MM.1S (cell line): ENCODE data around the gene PHPT1.

Source experiments
- CTCF ChIP-seq: fragments of 300-600 bp; sonication (generic); IDR thresholded peaks from 2 replicates; pipeline ENCODE4 v1.5.1; 2016; ENCODE audit warnings: antibody characterized with exemption, low read length, mixed read lengths
- EZH2 ChIP-seq: fragments of 300-600 bp; sonication (generic); optimal IDR thresholded peaks from 2 replicates; pipeline ENCODE3; 2017; ENCODE audit warnings: low read depth, mild to moderate bottlenecking, antibody characterized with exemption, low read length, mixed read lengths
- EZH2phosphoT487 ChIP-seq: fragments of 300-600 bp; sonication (generic); IDR thresholded peaks from 2 replicates; pipeline ENCODE4 v1.6.1; 2018; ENCODE audit warnings: antibody characterized with exemption, low read length

DNA sequence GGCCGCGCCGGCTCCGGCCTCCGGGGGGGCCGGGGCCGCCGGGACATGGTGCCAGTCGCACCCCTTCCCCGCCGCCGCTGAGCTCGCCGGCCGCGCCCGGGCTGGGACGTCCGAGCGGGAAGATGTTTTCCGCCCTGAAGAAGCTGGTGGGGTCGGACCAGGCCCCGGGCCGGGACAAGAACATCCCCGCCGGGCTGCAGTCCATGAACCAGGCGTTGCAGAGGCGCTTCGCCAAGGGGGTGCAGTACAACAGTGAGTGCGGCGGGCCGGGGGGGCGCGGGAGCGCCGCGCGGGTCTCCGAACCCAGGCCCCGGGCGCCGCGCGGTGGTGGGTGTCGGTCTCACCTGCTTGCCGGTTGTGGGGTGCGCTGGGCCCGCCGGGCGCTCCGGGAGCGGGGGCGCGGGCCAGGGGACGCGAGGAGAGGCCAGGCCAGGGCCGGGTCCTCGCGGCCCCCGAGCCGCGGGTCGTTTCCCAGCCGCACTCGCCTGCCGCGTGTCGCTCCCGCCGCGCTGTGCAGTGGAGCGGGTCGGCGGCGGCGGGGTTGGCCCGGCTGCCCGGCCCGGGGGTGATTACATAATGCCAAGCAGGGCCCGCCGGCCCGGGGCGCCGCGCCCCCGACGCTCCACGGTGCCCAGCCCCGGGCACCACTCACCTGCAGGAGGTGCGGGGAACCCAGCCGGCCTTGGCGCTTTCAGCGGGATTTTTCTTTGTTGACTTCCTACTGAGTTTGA, 41.0 kb upstream of the PHPT1 start:
- TF ChIP-seq EZH2 (no peak), CTCF (no peak), EZH2phosphoT487 (no peak)
